Fibroblast of villous mesenchyme (primary cell): ENCODE results near the gene JAM3. TPM values are rescaled to one million over a fixed set of nuclear protein-coding genes. Genes with fewer than 3 reads are reported as not detected.

Experiments
- DNase-seq: peaks from one replicate; pipeline ENCODE4 v3.0.0-alpha.2; 2010; ENCODE audit warnings: low read depth
- H3K4me3 ChIP-seq: 2 replicates; pipeline ENCODE4 v1.5.1; 2011; ENCODE audit warnings: low read depth, mild to moderate bottlenecking, low read length
- total RNA-seq: library from RNA; depleted of rRNA; stranded (reverse); fragments of >200 nt; gene quantifications from 2 replicates; pipeline ENCODE4 v1.2.3, GENCODE V29; 2012
- TF ChIP-seq, protein P1 (sequence below): IDR thresholded peaks from 2 replicates; pipeline ENCODE4 v1.5.1; 2012; ENCODE audit warnings: low read depth, mild to moderate bottlenecking, low read length; ENCODE audit not compliant: insufficient read depth

JAM3 gene
- total RNA-seq, 1 donor = 48.8 TPM

DNA sequence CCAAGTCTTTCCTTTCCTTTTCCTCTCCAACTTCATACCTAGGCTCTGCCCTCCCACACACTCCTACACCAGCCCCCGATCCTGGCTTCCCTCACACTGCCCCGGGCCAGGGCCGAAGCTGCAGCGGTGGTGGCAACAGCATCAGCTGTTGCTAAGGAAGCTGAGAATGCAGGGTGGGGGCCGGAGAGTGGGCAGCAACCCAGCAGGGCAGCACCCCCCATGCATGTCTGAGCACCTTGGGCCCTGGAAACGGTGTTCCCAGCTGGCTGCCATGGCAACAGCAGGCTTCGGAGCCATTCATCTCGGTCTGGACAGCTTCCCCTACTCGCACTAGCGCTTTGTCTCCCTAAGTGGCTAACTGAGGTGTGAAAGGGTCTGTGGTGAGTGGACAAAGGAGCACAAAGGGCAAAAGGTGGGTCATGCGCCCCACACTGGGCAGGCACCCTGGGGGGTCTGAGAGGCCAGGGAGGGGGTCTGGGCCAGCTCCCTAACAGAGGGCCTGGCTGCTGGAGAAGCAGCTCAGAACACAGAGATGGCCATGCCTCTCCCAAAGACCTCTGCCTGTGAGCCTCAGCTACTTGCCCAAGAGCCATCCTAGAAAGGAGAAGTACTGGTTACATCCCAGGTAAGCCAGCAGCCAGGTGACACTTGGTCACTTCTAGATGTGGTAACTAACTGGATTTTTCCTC lies 42.1 kb upstream of the JAM3 start:
- no peak for DNase-seq
- TF ChIP-seq, protein P1, sequence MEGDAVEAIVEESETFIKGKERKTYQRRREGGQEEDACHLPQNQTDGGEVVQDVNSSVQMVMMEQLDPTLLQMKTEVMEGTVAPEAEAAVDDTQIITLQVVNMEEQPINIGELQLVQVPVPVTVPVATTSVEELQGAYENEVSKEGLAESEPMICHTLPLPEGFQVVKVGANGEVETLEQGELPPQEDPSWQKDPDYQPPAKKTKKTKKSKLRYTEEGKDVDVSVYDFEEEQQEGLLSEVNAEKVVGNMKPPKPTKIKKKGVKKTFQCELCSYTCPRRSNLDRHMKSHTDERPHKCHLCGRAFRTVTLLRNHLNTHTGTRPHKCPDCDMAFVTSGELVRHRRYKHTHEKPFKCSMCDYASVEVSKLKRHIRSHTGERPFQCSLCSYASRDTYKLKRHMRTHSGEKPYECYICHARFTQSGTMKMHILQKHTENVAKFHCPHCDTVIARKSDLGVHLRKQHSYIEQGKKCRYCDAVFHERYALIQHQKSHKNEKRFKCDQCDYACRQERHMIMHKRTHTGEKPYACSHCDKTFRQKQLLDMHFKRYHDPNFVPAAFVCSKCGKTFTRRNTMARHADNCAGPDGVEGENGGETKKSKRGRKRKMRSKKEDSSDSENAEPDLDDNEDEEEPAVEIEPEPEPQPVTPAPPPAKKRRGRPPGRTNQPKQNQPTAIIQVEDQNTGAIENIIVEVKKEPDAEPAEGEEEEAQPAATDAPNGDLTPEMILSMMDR = no peak
- H3K4me3 ChIP-seq = no peak overlapping the region

DNA sequence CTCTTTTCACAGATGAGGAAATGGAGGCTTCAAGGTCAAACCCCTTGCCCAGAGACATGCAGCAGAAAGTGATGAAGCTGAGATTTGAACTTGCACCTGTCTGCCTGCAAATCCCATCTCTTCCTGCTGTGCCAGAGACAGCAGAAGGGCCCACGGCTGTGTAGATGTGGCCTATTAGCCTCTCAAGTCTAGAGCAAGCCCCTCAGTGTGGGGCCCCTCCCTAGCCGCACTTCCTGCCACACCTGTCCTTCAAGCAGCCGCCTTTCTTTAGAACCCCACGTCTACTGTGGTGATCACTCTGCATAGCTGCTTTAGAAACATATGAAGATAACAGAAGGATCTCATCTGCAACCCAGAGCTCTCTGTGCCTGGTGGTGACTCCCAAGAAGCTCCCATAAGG lies 41.2 kb upstream of the JAM3 start:
- H3K4me3 ChIP-seq = no peak overlapping the region
- no peak for DNase-seq
- TF ChIP-seq, protein P1 = no peak

DNA sequence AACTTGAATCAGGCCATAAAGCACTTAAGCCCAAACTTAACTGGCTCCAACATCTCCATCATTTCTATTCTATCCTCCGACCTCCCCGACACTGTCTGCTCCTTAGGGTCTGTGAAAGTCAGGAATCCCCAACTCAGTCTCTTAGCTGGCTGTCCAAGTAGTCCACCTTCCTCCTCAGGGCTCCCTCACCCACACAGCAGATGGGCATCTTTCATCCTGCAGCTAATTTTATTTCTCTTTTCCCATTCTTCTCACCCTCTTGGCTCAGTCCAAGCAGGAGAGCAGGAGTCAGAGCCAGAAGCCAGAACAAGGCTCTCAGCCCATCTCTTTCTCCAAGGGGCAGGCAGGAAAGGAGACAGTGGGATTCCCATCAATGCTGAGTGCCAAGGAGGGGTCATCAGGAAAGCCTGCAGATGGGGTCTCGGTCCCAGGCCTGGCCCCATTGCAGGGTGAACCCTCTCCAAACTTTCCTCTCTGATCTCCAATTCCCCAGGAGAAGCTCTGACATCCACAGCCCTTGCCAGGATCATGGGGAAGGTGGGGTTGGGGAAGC lies 40.4 kb upstream of the JAM3 start:
- TF ChIP-seq, protein P1 = no peak
- H3K4me3 ChIP-seq = no peak overlapping the region
- DNase-seq = no peak

DNA sequence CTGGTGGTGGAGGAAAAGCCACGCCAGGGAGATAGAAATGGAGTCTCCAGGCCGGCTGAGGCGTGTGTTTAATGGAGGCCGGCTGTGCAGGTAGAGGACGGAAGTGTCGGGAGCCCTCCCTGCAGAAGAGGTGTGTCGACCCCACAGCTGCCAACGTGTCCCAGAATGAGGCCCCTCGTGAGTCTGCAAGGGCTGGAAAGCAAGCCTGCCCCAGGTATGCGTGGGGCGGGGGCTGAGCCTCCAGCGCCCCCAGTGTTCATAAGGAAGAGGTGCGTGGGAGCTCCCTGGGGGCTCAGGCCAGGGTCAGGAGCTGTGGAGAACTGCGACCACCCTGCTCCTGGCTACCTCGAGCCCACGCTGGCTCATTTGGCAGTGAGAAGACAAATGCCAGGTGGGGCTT lies 38.0 kb upstream of the JAM3 start:
- TF ChIP-seq, protein P1 = peak; percentile 13
- H3K4me3 ChIP-seq = no peak overlapping the region
- no peak for DNase-seq

DNA sequence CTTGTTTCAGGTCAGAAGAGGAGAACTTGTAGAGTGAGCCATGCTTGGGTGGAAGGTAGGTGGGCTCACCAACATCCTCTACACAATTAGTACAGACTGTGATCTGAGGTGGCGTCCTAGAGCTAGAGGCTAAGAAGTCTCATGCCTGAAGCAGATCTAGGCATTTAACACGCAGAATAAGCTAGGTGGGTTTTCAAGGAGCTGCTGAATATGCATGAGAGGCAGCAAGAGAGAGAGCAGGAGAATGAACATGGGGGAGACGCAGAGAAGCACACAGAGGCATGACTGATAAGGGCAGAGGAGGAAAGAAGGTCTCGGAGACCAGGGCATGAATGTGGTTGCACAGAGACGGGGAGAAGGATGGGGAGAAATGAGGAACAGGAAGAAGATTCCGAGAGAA lies 36.8 kb upstream of the JAM3 start:
- no peak overlapping the region for H3K4me3 ChIP-seq
- TF ChIP-seq, protein P1 = no peak
- DNase-seq = no peak

DNA sequence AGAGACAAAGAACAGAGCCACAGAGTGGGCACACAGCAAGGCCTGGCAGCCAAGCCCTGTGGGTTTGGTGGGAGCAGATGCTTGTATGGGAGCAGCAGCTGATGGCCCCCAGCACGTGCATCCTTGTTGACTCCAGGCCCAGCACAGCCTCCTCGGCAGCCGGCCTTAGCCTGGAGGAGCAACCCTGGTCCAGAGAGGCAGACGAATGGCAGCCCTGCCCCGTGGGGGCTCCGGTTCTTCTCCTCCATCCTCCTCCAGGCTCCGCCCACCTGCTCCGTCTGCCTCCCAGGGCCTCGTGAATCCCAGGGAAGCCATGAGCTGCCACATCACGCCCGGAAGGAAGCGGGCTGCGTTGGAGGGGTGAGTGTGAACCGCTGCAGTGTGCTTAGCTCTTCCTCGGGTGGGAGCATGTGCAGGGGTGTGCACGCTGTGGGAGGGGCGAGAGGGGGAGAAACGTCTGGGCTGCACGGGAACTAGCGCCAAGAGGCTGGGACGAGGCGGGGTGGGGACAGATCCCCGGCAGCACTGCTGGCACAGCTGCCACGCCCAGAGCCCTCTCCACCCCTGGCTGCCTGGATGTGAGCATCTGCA lies 36.3 kb upstream of the JAM3 start:
- TF ChIP-seq, protein P1 = no peak
- H3K4me3 ChIP-seq = peak overlapping the region; percentile 12
- DNase-seq = no peak
